ENCODE measurements around the gene PATJ.

- TF ChIP-seq EZH2phosphoT487 (IDR thresholded peaks at IDR 0.05; ENCODE audit: borderline replicate concordance) (no peak), CTCF (conservative IDR thresholded peaks at IDR 0.05; ENCODE audit: low read length) (no peak)
Measured at GRCh38 chr1:61978796-61979195, 236.5 kb downstream of the PATJ start.

All from Loucy (cell line).